Transverse colon (tissue), 4 donors: Measurements from ENCODE around the gene RPS6KA5. TPM values are rescaled to one million over a fixed set of nuclear protein-coding genes. Genes with fewer than 3 reads are reported as not detected.
A peak's percentile ranks its signal among the peaks of the same experiment; 100 is the strongest.
"Not testable (repeated sequence)": the region's sequence is repeated elsewhere in the genome, so short reads cannot be mapped to it uniquely, and the experiment has no call there.

Experiments used
- DNase-seq: peaks from one replicate; pipeline ENCODE4 v3.0.0-alpha.2; 2019
- H3K27ac ChIP-seq, 4 donors: fragments of 200-600 bp; sonication (generic); 2 replicates each; pipeline ENCODE4 v1.5.1; 2016 to 2018; ENCODE audit warnings: inconsistent platforms in 4 of 4
- H3K27me3 ChIP-seq: fragments of 200-600 bp; sonication (generic); 2 replicates; pipeline ENCODE4 v1.5.1; 2017; ENCODE audit warnings: inconsistent platforms
- H3K36me3 ChIP-seq, 4 donors: fragments of 200-600 bp; sonication (generic); 2 replicates each; pipeline ENCODE4 v1.5.1; 2017 to 2019; ENCODE audit warnings: inconsistent platforms in 4 of 4
- H3K4me1 ChIP-seq, 4 donors: fragments of 200-600 bp; sonication (generic); 2 replicates each; pipeline ENCODE4 v1.5.1; 2017 to 2020; ENCODE audit warnings: inconsistent platforms in 4 of 4
- H3K4me3 ChIP-seq, 4 donors: fragments of 200-600 bp; sonication (generic); 1 replicate in 1 of 4; 2 replicates in 3 of 4; pipeline versions ENCODE4 v1.5.1 to v1.6.1; 2017 to 2019; ENCODE audit warnings: inconsistent platforms in 4 of 4
- H3K9me3 ChIP-seq, 2 donors: fragments of 200-600 bp; sonication (generic); 2 replicates each; pipeline ENCODE4 v1.5.1; 2017 to 2019; ENCODE audit warnings: inconsistent platforms in 2 of 2
- CTCF ChIP-seq, 5 experiments: fragments of 200-600 bp in 3 of 5; fragments of 450-650 bp in 2 of 5; sonication (generic) in 3 of 5; IDR thresholded peaks; 1 replicate in 2 of 5; 2 replicates in 3 of 5; pipeline ENCODE4 v1.5.1; 2016 to 2017; ENCODE audit warnings: antibody characterized with exemption in 5 of 5, inconsistent platforms in 3 of 5, mild to moderate bottlenecking in 2 of 5, moderate library complexity in 1 of 5
- EP300 ChIP-seq: sonication (generic); formaldehyde crosslinking; IDR thresholded peaks from one replicate; pipeline ENCODE4 v1.6.1; 2017; ENCODE audit warnings: antibody characterized with exemption, low read depth
- POLR2A ChIP-seq: fragments of 450-650 bp; IDR thresholded peaks from one replicate; pipeline ENCODE4 v1.6.1; 2016; ENCODE audit warnings: antibody characterized with exemption, mild to moderate bottlenecking, moderate library complexity
- POLR2AphosphoS5 ChIP-seq, 3 donors: sonication (generic); formaldehyde crosslinking; IDR thresholded peaks; one replicate each; pipeline ENCODE4 v1.6.1; 2016; ENCODE audit warnings: antibody characterized with exemption in 3 of 3
- WGBS, 2 donors: methylation state at CpG; one replicate each; pipeline ENCODE4 v1.1.5; 2018; ENCODE audit warnings: low coverage in 1 of 2; 5-methylcytosine and 5-hydroxymethylcytosine counted together
- in situ Hi-C, 4 donors: fragments of 200-750 bp; cut with MboI; loops; one replicate each; pipeline versions ENCODE4 v1.15.0 to v1.15.1; 2017; ENCODE audit warnings: low sequenced_read_pairs in 3 of 4, low pct_ligation_motif_present in 1 of 4, low pct_unique_long_range_greater_than_20kb in 1 of 4
- intact Hi-C: fragments of 100-400 bp; cut with DNase I; formaldehyde crosslinking; loops from one replicate; pipeline ENCODE4 v1.15.1; 2023; ENCODE audit warnings: low total_unique reads
- total RNA-seq, 4 donors: library from RNA; depleted of rRNA; stranded (reverse); fragments of >200 nt; gene quantifications; one replicate each; pipeline ENCODE4 v1.1.0, GENCODE V29; 2016

The RPS6KA5 gene
- total RNA-seq, 4 donors from 2014 or later = 7.5 to 32.8 (median 28.0) TPM

DNA sequence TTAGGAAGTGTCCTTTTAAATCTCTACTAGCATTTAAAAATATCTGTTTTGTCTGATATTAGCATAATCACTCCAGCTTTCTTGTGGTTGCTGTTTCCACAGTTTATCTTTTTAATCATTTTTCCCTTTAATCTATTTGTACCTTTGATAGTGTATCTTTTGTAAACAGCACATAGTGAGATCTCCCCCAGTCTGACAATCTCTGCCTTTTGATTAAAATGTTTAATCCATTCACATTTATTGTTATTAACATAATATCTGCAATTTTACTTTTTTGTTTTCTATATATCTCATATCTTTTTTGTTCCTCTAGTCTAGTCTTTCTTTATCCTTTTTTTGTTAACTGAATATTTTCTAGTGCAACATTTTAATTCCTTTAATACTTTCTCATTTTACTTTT, 104.2 kb downstream of the RPS6KA5 start:
- intact Hi-C loops (no loop called here), in situ Hi-C loops (no loop called here)
- no peak for DNase-seq
- H3K36me3 ChIP-seq = peaks cover 0 to 11% (median 4%) of the 10 kb centered on the region in 4 donors
- no peak for TF ChIP-seq CTCF (IDR thresholded peaks at IDR 0.05)
- TF ChIP-seq POLR2AphosphoS5 (IDR thresholded peaks at IDR 0.05) = no peak
- TF ChIP-seq POLR2A = no peak
- no peak for TF ChIP-seq EP300
- H3K9me3 ChIP-seq = peaks cover 8 to 33% of the 10 kb centered on the region in 2 donors
- no peaks in the 10 kb centered on the region for H3K27me3 ChIP-seq
- H3K27ac ChIP-seq = no peak overlapping the region
- H3K4me1 ChIP-seq = no peaks in the 10 kb centered on the region
- no peak overlapping the region for H3K4me3 ChIP-seq

DNA sequence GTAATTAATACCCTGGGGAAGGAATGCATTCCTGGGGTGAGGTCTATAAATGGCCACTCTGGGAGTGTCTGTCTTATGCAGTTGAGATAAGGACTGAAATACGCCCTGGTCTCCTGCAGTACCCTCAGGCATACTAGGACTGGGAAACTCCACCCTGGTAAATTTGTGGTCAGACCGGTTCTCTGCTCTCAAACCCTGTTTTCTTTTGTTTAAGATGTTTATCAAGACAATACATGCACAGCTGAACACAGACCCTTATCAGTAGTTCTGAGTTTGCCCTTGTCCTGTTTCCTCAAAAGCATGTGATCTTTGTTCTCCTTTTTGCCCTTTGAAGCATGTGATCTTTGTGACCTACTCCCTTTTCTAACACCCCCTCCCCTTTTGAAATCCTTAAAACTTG, 106.8 kb downstream of the RPS6KA5 start:
- 0 to 67% methylated on average over 1 to 2 of the region's 2 CpGs for WGBS, 2 donors
- H3K27me3 ChIP-seq = not testable (repeated sequence)

GRCh38 chr14:90943367-90943766, 117.1 kb downstream of the RPS6KA5 start:
- WGBS, 2 donors = 64 to 70% methylated on average over 3 of the region's 3 CpGs
- no peak for TF ChIP-seq POLR2A
- TF ChIP-seq CTCF (IDR thresholded peaks at IDR 0.05) = no peak
- no peak for TF ChIP-seq POLR2AphosphoS5 (IDR thresholded peaks at IDR 0.05)
- no peak for TF ChIP-seq EP300
- Histone ChIP-seq H3K27ac (no peak overlapping the region), H3K36me3 (peaks cover 0 to 11% (median 0%) of the 10 kb centered on the region in 4 donors), H3K9me3 (peaks cover 6 to 10% of the 10 kb centered on the region in 2 donors), H3K27me3 (no peaks in the 10 kb centered on the region), H3K4me1 (peaks cover 0 to 18% (median 5%) of the 10 kb centered on the region in 4 donors), H3K4me3 (no peak overlapping the region)
- no peak for DNase-seq
- intact Hi-C loops (no loop called here), in situ Hi-C loops (no loop called here)

More for the DNA sequence above, 106.8 kb downstream of the RPS6KA5 start:
- DNase-seq, in situ Hi-C loops, intact Hi-C loops, H3K4me3 ChIP-seq, H3K4me1 ChIP-seq: not testable (repeated sequence)
- peaks cover 8 to 33% of the 10 kb centered on the region in 2 donors for H3K9me3 ChIP-seq
- peak overlapping the region in 1 of 4 donors; percentile 29 for H3K27ac ChIP-seq
- peaks cover 0 to 11% (median 4%) of the 10 kb centered on the region in 4 donors for H3K36me3 ChIP-seq

GRCh38 chr14:90942511-90942910, 117.9 kb downstream of the RPS6KA5 start:
- Histone ChIP-seq H3K4me1 (peaks cover 0 to 18% (median 5%) of the 10 kb centered on the region in 4 donors), H3K36me3 (peaks cover 0 to 13% (median 0%) of the 10 kb centered on the region in 4 donors), H3K9me3 (peaks cover 6 to 10% of the 10 kb centered on the region in 2 donors), H3K4me3 (no peak overlapping the region), H3K27ac (no peak overlapping the region), H3K27me3 (no peaks in the 10 kb centered on the region)
- in situ Hi-C loops (no loop called here), intact Hi-C loops (no loop called here)
- DNase-seq = no peak
- TF ChIP-seq CTCF (IDR thresholded peaks at IDR 0.05) (no peak), POLR2AphosphoS5 (IDR thresholded peaks at IDR 0.05) (no peak), EP300 (no peak), POLR2A (no peak)
- WGBS, 2 donors = 56% methylated on average over 2 of the region's 2 CpGs

- in situ Hi-C loops = no loop called here
Observed at GRCh38 chr14:90941706-90942105, 118.7 kb downstream of the RPS6KA5 start.

More at GRCh38 chr14:90941706-90942105, 118.7 kb downstream of the RPS6KA5 start:
- Histone ChIP-seq H3K27me3 (no peaks in the 10 kb centered on the region), H3K4me3 (no peak overlapping the region), H3K4me1 (peaks cover 0 to 18% (median 5%) of the 10 kb centered on the region in 4 donors), H3K9me3 (peaks cover 6 to 10% of the 10 kb centered on the region in 2 donors), H3K36me3 (peaks cover 0 to 13% (median 0%) of the 10 kb centered on the region in 4 donors), H3K27ac (no peak overlapping the region)
- intact Hi-C loops = no loop called here
- no peak for DNase-seq
- WGBS, 2 donors = 70 to 98% methylated on average over 2 of the region's 2 CpGs
- TF ChIP-seq EP300 (no peak), POLR2A (no peak), CTCF (IDR thresholded peaks at IDR 0.05) (no peak), POLR2AphosphoS5 (IDR thresholded peaks at IDR 0.05) (no peak)
